Stimulated activated CD4-positive, alpha-beta T cell treated with anti-CD3 and anti-CD28 coated beads, Interleukin-1b, Interleukin-23, amount 100 ng/mL, for 1 hour (primary cell): Measurements from ENCODE around the gene ATOH8.

Source experiments
- DNase-seq, 2 donors: peaks; one replicate each; pipeline ENCODE4 v3.0.0-alpha.2; 2020; ENCODE audit warnings: low read depth in 2 of 2

ATOH8 gene

DNA sequence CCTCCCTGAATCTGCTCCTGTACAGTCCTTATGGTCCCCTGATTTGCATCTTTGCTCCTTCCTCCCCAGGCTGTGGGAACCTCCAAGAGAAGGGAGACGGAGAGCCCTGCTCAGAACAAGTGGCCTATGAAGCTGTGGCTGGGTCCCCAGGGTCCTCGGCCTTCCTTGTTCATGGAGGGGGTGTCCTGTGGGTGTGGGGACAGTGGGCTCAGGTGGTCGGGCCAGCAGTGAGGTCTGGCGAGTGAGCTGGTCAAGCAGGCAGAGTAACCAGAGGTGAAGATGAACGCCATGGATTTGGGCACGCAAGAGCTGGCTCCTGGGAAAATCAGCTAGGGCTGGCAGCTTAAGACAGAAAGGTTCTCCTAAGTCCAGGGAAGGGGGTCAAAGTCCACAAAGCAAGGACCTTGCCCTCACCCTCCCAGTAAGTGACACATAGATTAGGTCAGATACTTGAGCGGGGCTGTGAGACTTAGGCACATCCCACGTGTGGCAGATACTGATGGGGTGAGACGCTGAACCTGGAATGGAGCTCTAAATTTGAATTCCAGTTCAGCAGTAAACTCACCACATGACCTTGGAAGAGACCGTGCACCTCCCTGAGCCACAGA is 34.8 kb upstream of the ATOH8 start:
- DNase-seq, result no peak

GRCh38 chr2:85719609-85720240 is 34.1 kb upstream of the ATOH8 start:
- DNase-seq, result no peak

DNA sequence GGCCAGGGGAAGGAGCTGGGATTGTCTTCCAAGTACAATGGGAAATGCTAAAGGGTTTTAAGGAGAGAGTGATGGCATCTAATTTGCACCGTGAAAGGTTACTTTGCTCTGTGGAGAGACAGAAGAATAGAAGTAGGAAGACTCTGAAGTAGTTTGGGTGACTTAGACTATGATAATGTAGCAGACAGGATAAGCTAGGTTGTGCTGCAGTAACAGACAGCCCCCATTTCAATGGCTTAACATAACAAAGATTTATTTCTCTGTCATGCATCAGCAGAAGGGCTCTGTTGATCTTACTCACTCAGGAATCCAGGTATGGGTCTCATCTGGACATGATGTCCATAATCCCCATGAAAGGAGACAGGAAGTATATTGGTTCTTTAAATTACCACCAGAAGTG is 33.3 kb upstream of the ATOH8 start:
- DNase-seq, result no peak

DNA sequence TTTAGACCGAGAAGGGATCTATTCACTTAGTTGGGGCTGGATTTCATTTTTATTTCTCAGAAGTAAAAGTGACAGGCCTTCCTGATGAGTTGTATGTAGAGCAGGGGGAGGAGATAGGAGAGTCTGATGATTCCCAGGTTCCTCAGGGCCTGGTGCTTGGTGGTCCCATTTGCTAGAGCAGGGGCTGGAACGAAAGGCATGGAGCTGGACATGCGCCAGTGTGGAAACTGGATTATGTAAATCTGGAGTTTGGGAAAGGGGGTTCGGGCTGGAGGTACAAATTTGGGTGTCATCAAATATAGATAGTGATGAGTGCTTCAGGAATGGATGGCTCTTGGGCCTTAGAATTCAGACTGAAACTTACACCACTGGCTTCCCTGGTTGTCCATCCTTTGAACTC is 32.1 kb upstream of the ATOH8 start:
- no peak for DNase-seq

DNA sequence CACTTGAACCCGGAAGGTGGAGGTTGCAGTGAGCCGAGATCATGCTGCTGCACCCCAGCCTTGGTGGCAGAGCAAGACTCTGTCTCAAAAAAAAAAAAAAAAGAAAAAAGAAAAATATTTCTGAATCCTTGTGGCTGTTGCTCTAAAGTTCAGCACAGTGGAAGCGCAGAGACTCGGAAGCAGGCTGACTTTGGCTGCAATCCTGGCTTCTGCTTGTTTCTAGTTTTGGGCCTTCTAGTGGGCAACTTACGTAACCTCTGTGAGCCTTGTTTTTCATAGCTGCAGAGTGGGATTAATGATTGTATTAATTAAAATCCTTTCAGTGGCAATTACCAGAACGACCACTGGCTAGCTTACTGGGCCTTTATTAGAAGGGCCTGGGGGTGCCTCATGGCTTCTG is 31.3 kb upstream of the ATOH8 start:
- no peak for DNase-seq

GRCh38 chr2:85723707-85724360 is 30.0 kb upstream of the ATOH8 start:
- DNase-seq, result no peak

DNA sequence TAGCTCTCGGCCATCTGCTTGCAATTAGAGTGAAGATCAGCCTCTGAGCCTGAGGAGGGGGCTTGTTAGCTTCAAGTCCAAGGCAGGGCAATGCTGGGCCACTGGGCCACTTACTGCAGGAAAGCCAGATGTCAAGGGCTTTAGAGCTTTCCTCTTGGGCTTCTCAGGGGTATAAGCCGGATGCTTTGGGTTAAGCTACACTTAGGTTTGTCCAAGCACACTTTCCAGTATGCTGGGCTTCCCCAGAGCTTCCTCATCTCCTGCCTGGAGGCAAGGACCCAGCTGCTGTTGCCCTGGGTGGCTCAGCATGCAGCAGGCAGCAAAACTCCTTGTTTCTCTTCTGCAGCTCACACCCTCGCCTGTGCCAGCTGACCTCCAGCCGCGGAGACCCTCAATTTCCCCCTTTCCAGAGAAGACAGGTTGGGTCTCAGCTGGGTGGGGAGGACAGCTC is 29.0 kb upstream of the ATOH8 start:
- DNase-seq, result no peak

DNA sequence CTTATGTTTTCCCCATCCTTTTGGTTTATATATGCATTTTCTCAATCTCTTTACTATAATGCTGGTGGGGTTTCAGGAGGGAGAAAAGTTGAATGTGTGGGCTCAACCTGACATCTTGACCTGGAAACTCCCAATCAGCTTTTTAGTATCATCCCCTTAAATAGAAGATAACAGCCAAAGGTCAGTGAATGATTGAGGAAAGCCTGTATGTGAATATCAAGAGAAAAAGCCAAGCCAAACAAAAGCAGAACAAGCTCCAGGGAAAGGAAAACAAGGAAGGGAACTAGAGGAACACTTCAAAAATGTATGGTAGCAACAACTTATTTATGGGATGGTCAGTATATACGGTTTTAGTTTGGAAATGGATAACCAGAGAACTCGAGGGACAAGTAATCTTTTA is 28.3 kb upstream of the ATOH8 start:
- DNase-seq, result no peak

- no peak for DNase-seq
These were observed 26.0 kb upstream of the ATOH8 start for GRCh38 chr2:85727798-85728197.

GRCh38 chr2:85728342-85728741 is 25.4 kb upstream of the ATOH8 start:
- no peak for DNase-seq

DNA sequence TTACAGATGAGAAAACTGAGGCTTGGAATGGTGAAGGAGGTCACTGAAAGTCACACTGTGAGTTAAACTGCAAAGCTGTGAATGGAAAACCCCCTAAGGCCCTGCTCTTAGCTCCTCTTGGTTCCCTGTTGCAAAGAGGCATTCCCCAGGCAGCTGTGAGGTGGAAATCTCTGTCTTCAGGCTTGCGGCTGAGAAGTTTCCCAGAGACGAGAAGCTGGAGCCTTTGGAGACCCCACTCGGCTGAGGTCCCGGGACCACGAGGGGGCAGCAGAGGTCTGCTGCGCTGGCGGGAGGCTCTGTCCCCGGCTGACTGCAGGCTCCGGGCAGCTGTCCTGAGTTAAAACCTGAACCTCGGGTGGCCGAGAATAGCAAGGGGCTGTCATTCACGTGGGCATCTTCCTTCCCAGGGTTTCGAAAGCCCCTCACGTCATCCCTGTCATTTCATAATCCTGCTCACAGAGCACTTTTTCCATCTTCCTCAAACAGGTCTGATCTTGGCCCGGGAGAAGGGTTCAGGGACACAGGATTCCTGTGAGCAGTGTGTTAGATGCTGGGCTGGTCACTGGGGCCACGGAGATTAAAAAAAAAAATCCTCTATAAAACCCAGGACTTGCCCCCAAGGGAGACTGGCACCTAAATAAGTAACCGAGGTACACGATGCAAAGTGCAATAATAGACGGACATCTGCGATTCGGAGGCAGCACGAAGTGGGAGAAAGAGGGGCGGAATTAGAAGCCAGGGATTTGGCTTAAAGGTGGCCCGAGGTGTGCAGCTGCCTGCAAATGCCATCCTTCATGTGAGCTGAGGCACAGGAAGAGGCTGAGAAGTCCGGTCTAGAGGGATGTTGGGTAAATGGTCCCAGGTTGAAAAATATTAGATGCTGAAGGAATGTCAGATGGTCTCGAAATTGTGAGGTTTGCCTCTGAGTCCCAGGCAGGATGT is 24.6 kb upstream of the ATOH8 start:
- DNase-seq, result peak; percentile 30 to 64

GRCh38 chr2:85729825-85730510 is 23.8 kb upstream of the ATOH8 start:
- no peak for DNase-seq

- DNase-seq, result no peak
These were observed 23.0 kb upstream of the ATOH8 start for GRCh38 chr2:85730686-85731230.

- DNase-seq, result no peak
These were observed 22.2 kb upstream of the ATOH8 start for GRCh38 chr2:85731606-85732005.

GRCh38 chr2:85732467-85733120 is 21.2 kb upstream of the ATOH8 start:
- DNase-seq, result no peak

- no peak for DNase-seq
These were observed 20.4 kb upstream of the ATOH8 start for GRCh38 chr2:85733121-85733960.

DNA sequence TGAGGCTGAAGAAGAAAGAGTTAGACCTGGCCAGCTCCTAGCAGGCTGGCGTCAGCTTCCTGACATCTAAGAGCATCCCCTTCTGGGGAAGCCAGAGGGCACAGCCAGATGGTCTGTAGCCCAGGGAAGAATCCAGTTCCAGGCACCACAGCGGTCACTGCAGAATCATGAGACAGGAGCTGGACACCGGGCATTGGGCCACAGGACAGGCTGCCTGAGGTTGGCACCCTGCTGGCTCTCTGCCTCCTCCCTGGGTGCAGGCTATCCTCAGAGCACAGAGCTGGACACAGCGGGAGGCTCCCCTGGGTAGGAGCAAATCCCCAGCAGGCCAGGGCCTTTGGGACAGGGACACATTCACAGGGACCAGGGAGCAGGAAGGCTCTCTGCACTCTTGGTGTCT is 19.8 kb upstream of the ATOH8 start:
- no peak for DNase-seq

GRCh38 chr2:85734942-85735608 is 18.7 kb upstream of the ATOH8 start:
- DNase-seq, result no peak

- no peak for DNase-seq
These were observed 18.1 kb upstream of the ATOH8 start for GRCh38 chr2:85735691-85736090.
